Measurements from ENCODE around the gene LHX2. TPM values are rescaled to one million over a fixed set of nuclear protein-coding genes. Genes with fewer than 3 reads are reported as not detected.

Gene LHX2
- polyA plus RNA-seq, 1 of the 3 experiments (the other 2 are of a cell fraction), result not detected

- H2AFZ ChIP-seq (ENCODE audit: low read depth), result no peak overlapping the region
- no peaks in the 10 kb centered on the region for H4K20me1 ChIP-seq (ENCODE audit: insufficient read depth)
- H3K27me3 ChIP-seq (ENCODE audit: insufficient read depth), result peaks cover 61% of the 10 kb centered on the region
- no peaks in the 10 kb centered on the region for H3F3A ChIP-seq (replicated peaks; ENCODE audit: insufficient read depth)
- H3K9ac ChIP-seq, result no peak overlapping the region
- 48% methylated on average over 3 of the region's 3 CpGs for WGBS (ENCODE audit: low lambda C conversion rate)
- no peak overlapping the region for H3K4me3 ChIP-seq (ENCODE audit: low read depth in 2 of 2, low read length in 1 of 2)
- H3K4me2 ChIP-seq, result no peak overlapping the region
- no peaks in the 10 kb centered on the region for H3K36me3 ChIP-seq (replicated peaks in 1 of 2; ENCODE audit: control insufficient read depth in 1 of 2, insufficient read depth in 2 of 2, low read length in 1 of 2)
- DNase-seq, result no peak
- H3K27ac ChIP-seq (ENCODE audit: low read depth in 2 of 2, low read length in 1 of 2), result no peak overlapping the region
- H3K9me3 ChIP-seq, result no peaks in the 10 kb centered on the region
- ChIA-PET POLR2A (no interaction called here), CTCF (interaction anchor here (1.1 kb wide), 1 partner anchor 29 kb away, joined by 3 read pairs; no protein-coding TSS in a partner anchor)
- no peaks in the 10 kb centered on the region for H3K79me2 ChIP-seq (ENCODE audit: insufficient read depth)
- no peak for TF ChIP-seq FOSL2 (IDR thresholded peaks at IDR 0.05; ENCODE audit: borderline replicate concordance, low read depth)
- TF ChIP-seq FOXJ3 (CRISPR knock-in tag; IDR thresholded peaks at IDR 0.05), result no peak
- TF ChIP-seq NFIC (IDR thresholded peaks at IDR 0.05; ENCODE audit: borderline replicate concordance), result no peak
- TF ChIP-seq RXRA (IDR thresholded peaks at IDR 0.05; ENCODE audit: borderline replicate concordance, low read depth), result no peak
- no peak for TF ChIP-seq SMC3 (IDR thresholded peaks at IDR 0.05; ENCODE audit: low read depth, low read length)
- TF ChIP-seq SIN3A (IDR thresholded peaks at IDR 0.05; ENCODE audit: borderline replicate concordance, low read depth, low read length), result no peak
- TF ChIP-seq, protein P1, sequence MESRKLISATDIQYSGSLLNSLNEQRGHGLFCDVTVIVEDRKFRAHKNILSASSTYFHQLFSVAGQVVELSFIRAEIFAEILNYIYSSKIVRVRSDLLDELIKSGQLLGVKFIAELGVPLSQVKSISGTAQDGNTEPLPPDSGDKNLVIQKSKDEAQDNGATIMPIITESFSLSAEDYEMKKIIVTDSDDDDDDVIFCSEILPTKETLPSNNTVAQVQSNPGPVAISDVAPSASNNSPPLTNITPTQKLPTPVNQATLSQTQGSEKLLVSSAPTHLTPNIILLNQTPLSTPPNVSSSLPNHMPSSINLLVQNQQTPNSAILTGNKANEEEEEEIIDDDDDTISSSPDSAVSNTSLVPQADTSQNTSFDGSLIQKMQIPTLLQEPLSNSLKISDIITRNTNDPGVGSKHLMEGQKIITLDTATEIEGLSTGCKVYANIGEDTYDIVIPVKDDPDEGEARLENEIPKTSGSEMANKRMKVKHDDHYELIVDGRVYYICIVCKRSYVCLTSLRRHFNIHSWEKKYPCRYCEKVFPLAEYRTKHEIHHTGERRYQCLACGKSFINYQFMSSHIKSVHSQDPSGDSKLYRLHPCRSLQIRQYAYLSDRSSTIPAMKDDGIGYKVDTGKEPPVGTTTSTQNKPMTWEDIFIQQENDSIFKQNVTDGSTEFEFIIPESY (IDR thresholded peaks at IDR 0.05; ENCODE audit: borderline replicate concordance, low read depth), result no peak
- no peak for TF ChIP-seq RAD21 (IDR thresholded peaks at IDR 0.05; ENCODE audit: low read length)
- no peak for TF ChIP-seq YY1 (IDR thresholded peaks at IDR 0.05; ENCODE audit: low read depth)
- TF ChIP-seq USF1 (IDR thresholded peaks at IDR 0.05; ENCODE audit: borderline replicate concordance, low read depth), result no peak
- TF ChIP-seq, protein P2, sequence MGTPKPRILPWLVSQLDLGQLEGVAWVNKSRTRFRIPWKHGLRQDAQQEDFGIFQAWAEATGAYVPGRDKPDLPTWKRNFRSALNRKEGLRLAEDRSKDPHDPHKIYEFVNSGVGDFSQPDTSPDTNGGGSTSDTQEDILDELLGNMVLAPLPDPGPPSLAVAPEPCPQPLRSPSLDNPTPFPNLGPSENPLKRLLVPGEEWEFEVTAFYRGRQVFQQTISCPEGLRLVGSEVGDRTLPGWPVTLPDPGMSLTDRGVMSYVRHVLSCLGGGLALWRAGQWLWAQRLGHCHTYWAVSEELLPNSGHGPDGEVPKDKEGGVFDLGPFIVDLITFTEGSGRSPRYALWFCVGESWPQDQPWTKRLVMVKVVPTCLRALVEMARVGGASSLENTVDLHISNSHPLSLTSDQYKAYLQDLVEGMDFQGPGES (IDR thresholded peaks at IDR 0.05; ENCODE audit: low read depth, low read length), result no peak
- no peak for TF ChIP-seq ELF1 (IDR thresholded peaks at IDR 0.05)
- no peak for TF ChIP-seq REST (IDR thresholded peaks at IDR 0.05; ENCODE audit: low read depth, low read length)
- TF ChIP-seq FOXM1 (IDR thresholded peaks at IDR 0.05; ENCODE audit: low read depth), result no peak
- TF ChIP-seq RCOR1 (IDR thresholded peaks at IDR 0.05; ENCODE audit: low read length), result no peak
- TF ChIP-seq CHD2 (IDR thresholded peaks at IDR 0.05; ENCODE audit: low read length, partially characterized antibody), result no peak
- no peak for TF ChIP-seq NRF1 (IDR thresholded peaks at IDR 0.05; ENCODE audit: low read depth, low read length)
- no peaks in the 10 kb centered on the region for H3K4me1 ChIP-seq (ENCODE audit: control insufficient read depth in 1 of 2, insufficient read depth in 2 of 2, low read depth in 1 of 2, low read length in 1 of 2)
- H3K9me2 ChIP-seq, result no peaks in the 10 kb centered on the region
These were observed 26.8 kb upstream of the LHX2 start for GRCh38 chr9:123984802-123985201.
